DND-41 (cell line): ENCODE results near the gene NIP7.

Experiments
- ATAC-seq: fragments of 200-7000 bp; cut with Tn5 transposase; 3 replicates; pipeline ENCODE4 v1.9.1; 2021; ENCODE audit warnings: low read depth; ENCODE audit not compliant: insufficient read depth
- DNase-seq: peaks from one replicate; pipeline ENCODE4 v3.0.0-alpha.2; 2020
- H2AFZ ChIP-seq: 2 replicates; pipeline ENCODE4 v1.6.0; 2012; ENCODE audit warnings: low read depth, low read length
- H3K27ac ChIP-seq: 2 replicates; pipeline ENCODE4 v1.5.1; 2012; ENCODE audit warnings: low read length, inconsistent platforms
- H3K27me3 ChIP-seq: fragments of 200-600 bp; sonication (generic); 2 replicates; pipeline ENCODE4 v1.6.0; 2012; ENCODE audit warnings: low read length, mild to moderate bottlenecking, inconsistent platforms; ENCODE audit not compliant: insufficient read depth, poor library complexity
- H3K36me3 ChIP-seq: 2 replicates; pipeline ENCODE4 v1.5.1; 2012; ENCODE audit warnings: low read length, inconsistent platforms; ENCODE audit not compliant: insufficient read depth
- H3K4me1 ChIP-seq: 2 replicates; pipeline ENCODE4 v1.5.1; 2012; ENCODE audit warnings: mild to moderate bottlenecking, low read length; ENCODE audit not compliant: insufficient read depth
- H3K4me2 ChIP-seq: 2 replicates; pipeline ENCODE4 v1.6.0; 2012; ENCODE audit warnings: mild to moderate bottlenecking, moderate library complexity, low read length, inconsistent platforms; ENCODE audit not compliant: insufficient read depth
- H3K4me3 ChIP-seq, 2 experiments: fragments of 200-600 bp in 1 of 2; shearing (Covaris generic) in 1 of 2; 2 replicates each; pipeline ENCODE4 v1.5.1; 2012 to 2016; ENCODE audit warnings: inconsistent platforms in 2 of 2, low read length in 2 of 2, mild to moderate bottlenecking in 2 of 2, low read depth in 1 of 2, moderate library complexity in 1 of 2
- H3K79me2 ChIP-seq: 2 replicates; pipeline ENCODE4 v1.6.0; 2012; ENCODE audit warnings: low read length, inconsistent platforms; ENCODE audit not compliant: insufficient read depth
- H3K9ac ChIP-seq: 2 replicates; pipeline ENCODE4 v1.6.0; 2012; ENCODE audit warnings: low read depth, mild to moderate bottlenecking, inconsistent platforms, low read length, moderate library complexity
- H3K9me3 ChIP-seq: 2 replicates; pipeline ENCODE4 v1.5.1; 2012; ENCODE audit warnings: low read length, moderate library complexity, mild to moderate bottlenecking, inconsistent platforms; ENCODE audit not compliant: insufficient read depth, severe bottlenecking
- H4K20me1 ChIP-seq: 2 replicates; pipeline ENCODE4 v1.6.0; 2012; ENCODE audit warnings: low read length; ENCODE audit not compliant: insufficient read depth
- CTCF ChIP-seq: IDR thresholded peaks from 2 replicates; pipeline ENCODE4 v1.5.1; 2012; ENCODE audit warnings: borderline replicate concordance, low read length, moderate library complexity, mild to moderate bottlenecking; ENCODE audit not compliant: poor library complexity, severe bottlenecking; ENCODE audit errors: extremely low read depth
- EZH2 ChIP-seq: IDR thresholded peaks from 3 replicates; pipeline ENCODE4 v1.6.1; 2012; ENCODE audit warnings: borderline replicate concordance, low read depth, mild to moderate bottlenecking, moderate library complexity, low read length, inconsistent platforms; ENCODE audit not compliant: severe bottlenecking

Gene NIP7

DNA sequence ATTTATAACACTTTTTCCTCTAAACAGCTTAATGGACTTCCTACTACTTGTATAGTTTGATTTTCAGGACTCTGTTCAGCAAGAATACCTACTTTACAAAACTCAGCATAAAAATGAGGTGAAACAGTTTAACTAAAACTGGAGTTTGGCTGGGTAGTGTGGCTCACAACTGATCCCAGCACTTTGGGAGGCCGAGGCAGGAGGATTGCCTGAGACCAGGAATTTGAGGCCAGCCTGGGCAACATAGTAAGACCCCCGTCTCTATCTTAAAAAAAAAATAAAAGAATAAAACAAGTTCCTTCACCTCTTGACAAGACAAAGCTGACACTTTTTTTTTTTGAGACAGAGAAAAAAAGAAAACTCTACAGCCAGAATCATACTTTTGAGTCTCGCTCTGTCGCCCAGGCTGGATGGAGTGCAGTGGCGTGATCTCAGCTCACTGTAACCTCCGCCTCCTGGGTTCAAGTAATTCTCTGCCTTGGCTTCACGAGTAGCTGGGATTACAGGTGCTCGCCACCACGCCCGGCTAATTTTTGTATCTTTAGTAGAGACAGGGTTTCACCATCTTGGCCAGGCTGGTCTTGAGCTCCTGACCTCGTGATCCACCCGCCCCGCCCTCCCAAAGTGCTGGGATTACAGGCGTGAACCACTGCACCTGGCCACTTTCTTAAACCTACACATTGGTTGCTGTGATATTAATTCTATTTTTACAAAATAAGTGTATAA, 11.8 kb upstream of the NIP7 start:
- peaks cover 72% of the 10 kb centered on the region for H3K36me3 ChIP-seq

DNA sequence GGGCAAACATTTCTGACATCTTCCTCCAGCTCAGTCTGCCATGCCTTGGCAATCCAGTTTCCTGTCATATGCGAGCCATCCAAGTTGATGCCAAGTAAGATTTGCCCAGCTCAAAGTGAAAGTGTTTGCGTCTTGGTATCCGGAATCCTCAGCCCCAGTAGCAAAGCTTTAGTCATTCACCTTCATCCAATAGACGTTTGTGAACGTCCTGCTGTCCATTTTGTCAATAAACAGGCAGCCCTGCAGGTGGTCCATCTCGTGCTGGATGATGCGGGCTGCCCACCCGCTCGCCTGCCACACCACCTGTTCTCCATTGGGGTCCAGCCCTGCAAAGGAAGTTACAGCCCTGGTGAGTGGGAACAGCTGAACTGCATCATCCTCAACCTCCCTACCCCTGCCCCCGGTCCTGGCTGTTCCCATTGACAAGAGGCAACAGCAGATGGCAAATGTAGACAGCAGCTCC, 10.7 kb upstream of the NIP7 start:
- Histone ChIP-seq H3K27ac (peak overlapping the region; percentile 93), H3K4me1 (peaks cover 60% of the 10 kb centered on the region), H3K4me3 (peak overlapping the region; percentile 65 to 89; a peak in 3 of 4 replicates), H3K27me3 (no peaks in the 10 kb centered on the region), H3K9me3 (no peaks in the 10 kb centered on the region), H3K9ac (peak overlapping the region; percentile 96), H3K79me2 (peaks cover 77% of the 10 kb centered on the region), H3K36me3 (peaks cover 70% of the 10 kb centered on the region), H4K20me1 (peaks cover 55% of the 10 kb centered on the region), H3K4me2 (peak overlapping the region; percentile 94), H2AFZ (no peak overlapping the region)
- ATAC-seq (no peak), DNase-seq (peak; percentile 34)
- TF ChIP-seq CTCF, result no peak
- no peak for TF ChIP-seq EZH2

More for the DNA sequence above, 11.8 kb upstream of the NIP7 start:
- Histone ChIP-seq H3K27me3 (no peaks in the 10 kb centered on the region), H3K9me3 (no peaks in the 10 kb centered on the region), H3K4me2 (peak overlapping the region; percentile 94), H3K4me3 (peak overlapping the region in 1 of 2 experiments; percentile 89; a peak in 2 of 4 replicates), H3K9ac (peak overlapping the region; percentile 96), H2AFZ (no peak overlapping the region), H4K20me1 (peaks cover 64% of the 10 kb centered on the region), H3K27ac (peak overlapping the region; percentile 27; the same call in 1 of the 2 replicates), H3K79me2 (peaks cover 88% of the 10 kb centered on the region), H3K4me1 (peaks cover 64% of the 10 kb centered on the region)
- no peak for TF ChIP-seq EZH2
- no peak for TF ChIP-seq CTCF
- no peak for ATAC-seq
- no peak for DNase-seq

DNA sequence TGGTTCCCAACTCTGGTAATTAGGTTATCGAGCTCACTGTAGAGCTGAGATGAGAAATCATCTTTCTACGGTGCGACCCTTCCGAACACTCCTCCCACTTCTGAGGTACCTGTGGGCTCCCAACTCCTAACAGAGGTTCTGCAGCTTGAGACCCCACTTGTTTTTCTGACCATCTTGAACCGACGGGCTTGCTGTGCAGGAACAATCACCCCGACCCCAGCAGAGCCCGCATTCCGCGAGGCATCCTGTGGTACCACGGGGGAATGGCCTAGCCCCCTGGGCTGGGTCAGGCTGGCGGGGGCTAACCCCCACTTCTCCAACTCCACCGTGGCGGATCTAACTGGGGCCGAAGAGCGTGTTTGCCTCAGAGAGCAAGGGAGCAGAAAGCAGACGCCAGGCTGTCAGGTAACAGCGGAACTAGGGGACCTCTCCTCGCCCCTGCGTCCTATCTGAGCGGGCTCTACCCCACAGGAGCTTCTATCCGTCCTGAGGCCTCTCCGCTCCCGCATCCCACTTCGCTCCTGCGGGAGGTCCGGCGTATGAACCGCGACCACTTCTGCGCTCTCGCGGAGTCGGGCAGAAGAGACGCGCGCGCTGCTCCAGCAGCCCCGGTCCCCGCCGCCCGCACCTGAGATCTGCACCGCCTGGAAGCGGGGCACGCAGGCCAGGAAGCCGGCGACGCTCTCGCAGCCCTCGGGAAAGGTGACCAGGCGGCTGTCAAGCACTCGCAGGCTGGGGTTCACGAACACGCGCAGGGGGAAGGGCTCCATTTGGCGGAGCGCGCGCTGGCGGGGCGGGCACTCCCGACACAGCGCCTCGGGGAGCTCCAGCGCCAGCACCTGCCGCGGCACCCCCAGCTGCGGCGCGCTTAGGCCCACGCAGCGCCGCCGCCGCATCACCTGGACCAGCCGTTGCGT, 9.9 kb upstream of the NIP7 start:
- Histone ChIP-seq H3K36me3 (peaks cover 70% of the 10 kb centered on the region), H2AFZ (peak overlapping the region; percentile 87), H4K20me1 (peaks cover 49% of the 10 kb centered on the region), H3K4me2 (peak overlapping the region; percentile 94), H3K9ac (peak overlapping the region; percentile 96), H3K27me3 (no peaks in the 10 kb centered on the region), H3K4me1 (peaks cover 60% of the 10 kb centered on the region), H3K4me3 (peak overlapping the region; percentile 65 to 89; a peak in 3 of 4 replicates), H3K9me3 (no peaks in the 10 kb centered on the region), H3K79me2 (peaks cover 70% of the 10 kb centered on the region), H3K27ac (peak overlapping the region; percentile 93)
- DNase-seq (no peak), ATAC-seq (peak; percentile 38)
- TF ChIP-seq EZH2 (no peak), CTCF (peak; percentile 1)
